DND-41 (cell line): ENCODE data around the gene AGPAT1.
"Not testable (repeated sequence)": the region's sequence is repeated elsewhere in the genome, so short reads cannot be mapped to it uniquely, and the experiment has no call there.

Experiments used
- ATAC-seq: fragments of 200-7000 bp; cut with Tn5 transposase; 3 replicates; pipeline ENCODE4 v1.9.1; 2021; ENCODE audit warnings: low read depth; ENCODE audit not compliant: insufficient read depth
- DNase-seq: peaks from one replicate; pipeline ENCODE4 v3.0.0-alpha.2; 2020
- H2AFZ ChIP-seq: 2 replicates; pipeline ENCODE4 v1.6.0; 2012; ENCODE audit warnings: low read depth, low read length
- H3K27ac ChIP-seq: 2 replicates; pipeline ENCODE4 v1.5.1; 2012; ENCODE audit warnings: low read length, inconsistent platforms
- H3K27me3 ChIP-seq: fragments of 200-600 bp; sonication (generic); 2 replicates; pipeline ENCODE4 v1.6.0; 2012; ENCODE audit warnings: low read length, mild to moderate bottlenecking, inconsistent platforms; ENCODE audit not compliant: insufficient read depth, poor library complexity
- H3K36me3 ChIP-seq: 2 replicates; pipeline ENCODE4 v1.5.1; 2012; ENCODE audit warnings: low read length, inconsistent platforms; ENCODE audit not compliant: insufficient read depth
- H3K4me1 ChIP-seq: 2 replicates; pipeline ENCODE4 v1.5.1; 2012; ENCODE audit warnings: mild to moderate bottlenecking, low read length; ENCODE audit not compliant: insufficient read depth
- H3K4me2 ChIP-seq: 2 replicates; pipeline ENCODE4 v1.6.0; 2012; ENCODE audit warnings: mild to moderate bottlenecking, moderate library complexity, low read length, inconsistent platforms; ENCODE audit not compliant: insufficient read depth
- H3K4me3 ChIP-seq, 2 experiments: fragments of 200-600 bp in 1 of 2; shearing (Covaris generic) in 1 of 2; 2 replicates each; pipeline ENCODE4 v1.5.1; 2012 to 2016; ENCODE audit warnings: inconsistent platforms in 2 of 2, low read length in 2 of 2, mild to moderate bottlenecking in 2 of 2, low read depth in 1 of 2, moderate library complexity in 1 of 2
- H3K79me2 ChIP-seq: 2 replicates; pipeline ENCODE4 v1.6.0; 2012; ENCODE audit warnings: low read length, inconsistent platforms; ENCODE audit not compliant: insufficient read depth
- H3K9ac ChIP-seq: 2 replicates; pipeline ENCODE4 v1.6.0; 2012; ENCODE audit warnings: low read depth, mild to moderate bottlenecking, inconsistent platforms, low read length, moderate library complexity
- H3K9me3 ChIP-seq: 2 replicates; pipeline ENCODE4 v1.5.1; 2012; ENCODE audit warnings: low read length, moderate library complexity, mild to moderate bottlenecking, inconsistent platforms; ENCODE audit not compliant: insufficient read depth, severe bottlenecking
- H4K20me1 ChIP-seq: 2 replicates; pipeline ENCODE4 v1.6.0; 2012; ENCODE audit warnings: low read length; ENCODE audit not compliant: insufficient read depth
- EZH2 ChIP-seq: IDR thresholded peaks from 3 replicates; pipeline ENCODE4 v1.6.1; 2012; ENCODE audit warnings: borderline replicate concordance, low read depth, mild to moderate bottlenecking, moderate library complexity, low read length, inconsistent platforms; ENCODE audit not compliant: severe bottlenecking
- TF ChIP-seq, protein P1 (sequence below): IDR thresholded peaks from 2 replicates; pipeline ENCODE4 v1.5.1; 2012; ENCODE audit warnings: borderline replicate concordance, low read length, moderate library complexity, mild to moderate bottlenecking; ENCODE audit not compliant: poor library complexity, severe bottlenecking; ENCODE audit errors: extremely low read depth

The AGPAT1 gene

DNA sequence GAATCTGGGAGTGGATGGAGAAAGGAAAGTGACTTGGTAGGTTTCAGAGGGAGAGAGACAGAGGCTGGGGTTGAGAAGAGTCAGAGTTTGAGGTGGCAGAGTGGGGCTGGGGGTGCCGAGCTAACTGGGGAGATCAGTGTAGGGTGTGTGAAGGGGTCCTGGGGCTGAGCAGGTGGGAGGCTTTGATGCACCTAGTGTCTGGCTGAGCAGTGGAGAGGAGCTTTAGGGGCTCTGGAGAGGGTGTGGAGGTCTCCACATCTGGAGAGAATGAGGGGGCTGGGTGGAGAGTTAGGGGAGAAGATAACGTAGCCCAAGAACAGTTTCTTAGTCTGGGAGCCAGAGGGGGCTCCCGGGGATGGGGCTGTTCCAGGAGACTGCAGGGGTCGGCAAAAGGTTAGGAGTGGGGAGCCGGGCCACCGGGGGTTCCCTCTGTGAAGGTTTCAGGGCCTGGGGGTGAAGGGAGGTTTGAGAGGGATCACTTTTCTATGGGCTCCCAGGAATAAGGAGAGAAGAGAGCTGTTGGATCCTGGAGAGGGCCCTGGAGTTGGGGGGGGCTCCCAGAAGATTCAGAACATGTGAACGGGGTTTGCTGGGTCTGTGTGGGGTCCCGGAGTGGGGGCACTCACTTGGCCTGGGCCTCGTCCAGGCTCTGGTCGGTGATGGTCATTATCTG, 13.3 kb upstream of the AGPAT1 start:
- no peak for DNase-seq
- peaks cover 67% of the 10 kb centered on the region for H3K79me2 ChIP-seq

DNA sequence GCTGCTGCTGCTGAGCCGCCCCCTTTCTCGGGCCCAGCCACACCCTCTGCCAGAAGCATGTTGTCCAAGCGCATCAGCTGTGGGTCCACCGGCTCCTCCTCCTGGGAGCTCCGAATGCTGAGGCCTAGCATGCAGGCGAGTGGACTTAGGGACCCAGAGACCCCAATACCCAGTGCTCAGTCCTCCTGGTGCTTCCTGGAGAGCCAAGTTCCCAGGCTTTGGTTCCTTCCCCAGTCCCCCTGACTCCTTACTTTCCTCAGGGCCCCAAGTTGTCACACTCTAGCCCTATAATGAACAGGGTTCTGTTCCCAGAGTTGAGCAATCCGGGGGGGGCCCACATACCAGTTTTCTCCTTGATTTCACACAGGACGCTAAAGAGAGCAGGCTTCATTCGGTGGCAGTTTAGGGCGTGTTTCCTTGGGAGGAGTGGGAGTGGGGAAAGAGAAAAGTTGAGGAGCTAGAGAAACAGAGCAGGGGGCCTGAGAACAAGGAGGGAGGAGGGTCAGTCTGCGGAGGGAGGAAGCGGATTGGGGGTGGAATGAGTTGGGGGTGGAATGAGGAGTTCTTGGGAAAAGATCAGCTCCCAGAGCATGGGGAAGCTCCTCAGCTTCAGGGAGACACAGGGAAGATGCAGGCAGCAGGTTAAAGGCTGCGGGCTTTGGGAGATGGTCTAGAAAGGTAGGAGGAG, 12.6 kb upstream of the AGPAT1 start:
- H3K9ac ChIP-seq = peak overlapping the region; percentile 78
- H3K79me2 ChIP-seq = peaks cover 61% of the 10 kb centered on the region
- peak overlapping the region; percentile 79 for H3K27ac ChIP-seq
- no peaks in the 10 kb centered on the region for H3K27me3 ChIP-seq
- no peak overlapping the region for H2AFZ ChIP-seq
- TF ChIP-seq, protein P1, sequence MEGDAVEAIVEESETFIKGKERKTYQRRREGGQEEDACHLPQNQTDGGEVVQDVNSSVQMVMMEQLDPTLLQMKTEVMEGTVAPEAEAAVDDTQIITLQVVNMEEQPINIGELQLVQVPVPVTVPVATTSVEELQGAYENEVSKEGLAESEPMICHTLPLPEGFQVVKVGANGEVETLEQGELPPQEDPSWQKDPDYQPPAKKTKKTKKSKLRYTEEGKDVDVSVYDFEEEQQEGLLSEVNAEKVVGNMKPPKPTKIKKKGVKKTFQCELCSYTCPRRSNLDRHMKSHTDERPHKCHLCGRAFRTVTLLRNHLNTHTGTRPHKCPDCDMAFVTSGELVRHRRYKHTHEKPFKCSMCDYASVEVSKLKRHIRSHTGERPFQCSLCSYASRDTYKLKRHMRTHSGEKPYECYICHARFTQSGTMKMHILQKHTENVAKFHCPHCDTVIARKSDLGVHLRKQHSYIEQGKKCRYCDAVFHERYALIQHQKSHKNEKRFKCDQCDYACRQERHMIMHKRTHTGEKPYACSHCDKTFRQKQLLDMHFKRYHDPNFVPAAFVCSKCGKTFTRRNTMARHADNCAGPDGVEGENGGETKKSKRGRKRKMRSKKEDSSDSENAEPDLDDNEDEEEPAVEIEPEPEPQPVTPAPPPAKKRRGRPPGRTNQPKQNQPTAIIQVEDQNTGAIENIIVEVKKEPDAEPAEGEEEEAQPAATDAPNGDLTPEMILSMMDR = no peak
- no peak for TF ChIP-seq EZH2
- peak overlapping the region; percentile 70 to 86; a peak in 3 of 4 replicates for H3K4me3 ChIP-seq
- peaks cover 64% of the 10 kb centered on the region for H3K4me1 ChIP-seq
- H3K9me3 ChIP-seq = no peaks in the 10 kb centered on the region
- H4K20me1 ChIP-seq = no peaks in the 10 kb centered on the region
- peak overlapping the region; percentile 93 for H3K4me2 ChIP-seq
- DNase-seq (no peak), ATAC-seq (no peak)
- peaks cover 49% of the 10 kb centered on the region for H3K36me3 ChIP-seq

More for the DNA sequence above, 13.3 kb upstream of the AGPAT1 start:
- no peak for ATAC-seq
- Histone ChIP-seq H3K4me1 (peaks cover 70% of the 10 kb centered on the region), H3K36me3 (peaks cover 42% of the 10 kb centered on the region), H3K27ac (peak overlapping the region; percentile 79), H4K20me1 (no peaks in the 10 kb centered on the region), H3K9ac (peak overlapping the region; percentile 78), H3K4me2 (peak overlapping the region; percentile 93), H3K4me3 (peak overlapping the region; percentile 70 to 86; a peak in 3 of 4 replicates), H2AFZ (peak overlapping the region; percentile 6; the same call in 1 of the 2 replicates), H3K27me3 (no peaks in the 10 kb centered on the region), H3K9me3 (no peaks in the 10 kb centered on the region)
- TF ChIP-seq EZH2 = no peak
- TF ChIP-seq, protein P1 = no peak

DNA sequence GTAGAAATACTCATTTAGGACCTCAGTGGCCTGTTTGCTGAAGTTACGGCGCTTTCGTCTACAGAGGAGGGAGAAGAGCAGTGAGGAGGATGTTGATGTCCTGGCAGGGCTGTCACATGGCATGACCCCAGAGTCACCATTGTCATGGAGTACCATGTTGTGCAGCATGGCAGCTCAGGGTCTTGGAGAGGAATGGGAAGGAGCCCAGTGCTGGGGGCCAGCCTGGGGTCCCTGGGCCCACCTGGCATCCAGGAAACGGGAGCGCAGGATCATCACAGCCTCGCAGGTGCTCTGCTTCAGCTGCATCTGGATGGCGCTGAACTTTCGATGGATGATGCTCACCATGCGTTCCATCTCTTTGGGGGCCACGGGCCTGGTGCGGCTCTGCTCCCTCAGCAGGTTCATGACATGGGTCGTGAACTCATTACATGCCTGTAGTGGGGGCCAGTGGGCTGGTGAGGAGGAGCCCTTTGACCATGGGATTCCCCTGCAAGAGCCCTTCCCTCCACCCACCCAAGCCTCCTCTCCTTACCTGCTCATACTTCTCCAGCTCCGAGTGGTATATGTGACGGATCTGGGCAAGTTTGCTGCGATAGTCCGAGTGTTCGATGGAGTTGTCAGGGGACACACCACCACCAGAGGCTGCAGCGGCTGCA, 12.0 kb upstream of the AGPAT1 start:
- Histone ChIP-seq H3K9ac (peak overlapping the region; percentile 78; the same call in 1 of the 2 replicates), H3K79me2 (peaks cover 56% of the 10 kb centered on the region), H3K4me1 (peaks cover 57% of the 10 kb centered on the region), H3K4me2 (peak overlapping the region; percentile 93), H3K36me3 (peaks cover 56% of the 10 kb centered on the region), H3K27ac (0 out of 2 replicates have a peak overlapping the region, but pooled peaks have one; percentile 4)
- not testable (repeated sequence) for H3K4me3 ChIP-seq, ATAC-seq, DNase-seq, H3K9me3 ChIP-seq, H4K20me1 ChIP-seq, H3K27me3 ChIP-seq, H2AFZ ChIP-seq
